Measurements from ENCODE around the gene PRRT2. TPM values are rescaled to one million over a fixed set of nuclear protein-coding genes. Genes with fewer than 3 reads are reported as not detected.
"Not testable (repeated sequence)": the region's sequence is repeated elsewhere in the genome, so short reads cannot be mapped to it uniquely, and the experiment has no call there.

Gene PRRT2
- total and polyA plus RNA-seq, 2 experiments from 2014 or later = 7.0 to 11.1 TPM

DNA sequence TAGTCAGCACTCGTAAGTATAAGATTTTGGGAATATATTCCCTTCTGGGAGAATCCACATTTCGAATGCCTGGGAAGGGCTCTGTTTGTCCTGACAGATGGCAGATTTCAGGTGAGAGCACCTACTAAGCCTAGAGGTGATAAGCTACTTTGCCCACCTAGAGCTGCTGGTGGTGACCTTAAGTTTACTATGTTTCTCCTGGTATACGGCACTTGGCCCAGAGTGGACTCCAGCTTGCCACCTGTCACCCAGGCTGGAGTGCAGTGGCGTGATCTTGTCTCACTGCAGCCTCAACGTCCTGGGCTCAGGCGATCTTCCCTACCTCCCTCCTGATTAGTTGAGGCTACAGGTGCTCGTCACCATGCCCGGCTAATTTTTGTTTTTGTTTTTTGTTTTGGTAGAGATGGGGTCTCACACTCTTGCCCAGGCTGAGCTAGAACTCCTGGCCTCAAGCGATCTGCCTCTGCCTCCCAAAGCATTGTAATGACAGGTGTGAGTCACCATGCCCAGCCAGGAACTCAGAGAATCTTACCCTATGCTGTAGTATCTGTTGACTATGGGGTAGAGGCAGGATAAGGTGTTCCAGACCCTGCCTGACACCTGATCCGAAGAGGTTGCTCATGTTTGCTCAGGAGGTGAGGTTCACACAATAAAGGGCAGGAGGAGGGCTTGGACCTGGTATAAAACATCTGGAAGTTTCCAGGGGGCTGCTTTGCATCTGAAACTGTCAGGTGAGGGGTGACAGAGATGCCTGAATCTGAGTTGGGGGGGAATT, 34.2 kb upstream of the PRRT2 start, which contains the start of gene ZG16:
ZG16 (plus strand) TSS at position 681 of the 775 bp plus-strand sequence. CDS start 1,011 bp downstream, outside the sequence.
- Histone ChIP-seq H3K27ac (no peak within 1 kb of the TSS), H3K4me1 (ENCODE audit: insufficient read depth) (no peaks in the 10 kb centered on the region), H4K20me1 (ENCODE audit: insufficient read depth, poor library complexity, severe bottlenecking) (no peaks in the 10 kb centered on the region), H2AFZ (no peak within 1 kb of the TSS), H3K4me2 (no peak within 1 kb of the TSS), H3K9me3 (ENCODE audit: low read depth) (no peaks in the 10 kb centered on the region), H3K9me2 (replicated peaks; ENCODE audit: insufficient read depth) (no peaks in the 10 kb centered on the region), H3K27me3 (no peaks in the 10 kb centered on the region), H3K4me3 (no peak within 1 kb of the TSS), H3K79me2 (no peaks in the 10 kb centered on the region), H3K36me3 (replicated peaks; ENCODE audit: insufficient read depth, low read depth) (no peaks in the 10 kb centered on the region)
- TF ChIP-seq, protein P1, sequence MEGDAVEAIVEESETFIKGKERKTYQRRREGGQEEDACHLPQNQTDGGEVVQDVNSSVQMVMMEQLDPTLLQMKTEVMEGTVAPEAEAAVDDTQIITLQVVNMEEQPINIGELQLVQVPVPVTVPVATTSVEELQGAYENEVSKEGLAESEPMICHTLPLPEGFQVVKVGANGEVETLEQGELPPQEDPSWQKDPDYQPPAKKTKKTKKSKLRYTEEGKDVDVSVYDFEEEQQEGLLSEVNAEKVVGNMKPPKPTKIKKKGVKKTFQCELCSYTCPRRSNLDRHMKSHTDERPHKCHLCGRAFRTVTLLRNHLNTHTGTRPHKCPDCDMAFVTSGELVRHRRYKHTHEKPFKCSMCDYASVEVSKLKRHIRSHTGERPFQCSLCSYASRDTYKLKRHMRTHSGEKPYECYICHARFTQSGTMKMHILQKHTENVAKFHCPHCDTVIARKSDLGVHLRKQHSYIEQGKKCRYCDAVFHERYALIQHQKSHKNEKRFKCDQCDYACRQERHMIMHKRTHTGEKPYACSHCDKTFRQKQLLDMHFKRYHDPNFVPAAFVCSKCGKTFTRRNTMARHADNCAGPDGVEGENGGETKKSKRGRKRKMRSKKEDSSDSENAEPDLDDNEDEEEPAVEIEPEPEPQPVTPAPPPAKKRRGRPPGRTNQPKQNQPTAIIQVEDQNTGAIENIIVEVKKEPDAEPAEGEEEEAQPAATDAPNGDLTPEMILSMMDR (IDR thresholded peaks at IDR 0.05; ENCODE audit: poor library complexity) = no peak
- no peak for TF ChIP-seq EZH2phosphoT487 (IDR thresholded peaks at IDR 0.05; ENCODE audit: low read depth, severe bottlenecking, unreplicated experiment)
- no peak for TF ChIP-seq EZH2 (IDR thresholded peaks at IDR 0.05; ENCODE audit: borderline replicate concordance)
- 79% methylated on average over 10 of the region's 10 CpGs for WGBS (ENCODE audit: low lambda C conversion rate, missing lambda C conversion rate)
- DNase-seq (ENCODE audit: low spot score) = no peak

DNA sequence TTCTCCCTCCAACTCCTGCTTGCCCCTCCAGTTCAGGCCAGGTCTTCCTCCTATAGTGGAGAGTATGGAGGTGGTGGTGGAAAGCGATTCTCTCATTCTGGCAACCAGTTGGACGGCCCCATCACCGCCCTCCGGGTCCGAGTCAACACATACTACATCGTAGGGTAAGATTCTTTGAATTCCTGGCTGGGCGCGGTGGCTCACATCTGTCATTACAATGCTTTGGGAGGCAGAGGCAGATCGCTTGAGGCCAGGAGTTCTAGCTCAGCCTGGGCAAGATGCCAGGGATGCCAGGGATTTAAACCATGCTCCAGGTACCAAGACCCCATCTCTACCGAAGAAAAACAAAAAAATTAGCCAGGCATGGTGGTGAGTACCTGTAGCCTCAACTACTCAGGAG, 32.5 kb upstream of the PRRT2 start:
- Histone ChIP-seq H3K27me3 (no peaks in the 10 kb centered on the region), H3K4me1 (ENCODE audit: insufficient read depth) (no peaks in the 10 kb centered on the region), H3K4me2 (no peak overlapping the region), H3K4me3 (no peak overlapping the region), H3K79me2 (no peaks in the 10 kb centered on the region), H3K27ac (no peak overlapping the region), H4K20me1 (ENCODE audit: insufficient read depth, poor library complexity, severe bottlenecking) (no peaks in the 10 kb centered on the region), H3K9me3 (ENCODE audit: low read depth) (no peaks in the 10 kb centered on the region), H2AFZ (no peak overlapping the region), H3K36me3 (replicated peaks; ENCODE audit: insufficient read depth, low read depth) (no peaks in the 10 kb centered on the region), H3K9me2 (replicated peaks; ENCODE audit: insufficient read depth) (no peaks in the 10 kb centered on the region)
- WGBS (ENCODE audit: low lambda C conversion rate, missing lambda C conversion rate) = 53% methylated on average over 10 of the region's 10 CpGs
- TF ChIP-seq EZH2phosphoT487 (IDR thresholded peaks at IDR 0.05; ENCODE audit: low read depth, severe bottlenecking, unreplicated experiment) (no peak), EZH2 (IDR thresholded peaks at IDR 0.05; ENCODE audit: borderline replicate concordance) (no peak)
- TF ChIP-seq, protein P1 (IDR thresholded peaks at IDR 0.05; ENCODE audit: poor library complexity) = no peak
- DNase-seq (ENCODE audit: low spot score) = no peak

DNA sequence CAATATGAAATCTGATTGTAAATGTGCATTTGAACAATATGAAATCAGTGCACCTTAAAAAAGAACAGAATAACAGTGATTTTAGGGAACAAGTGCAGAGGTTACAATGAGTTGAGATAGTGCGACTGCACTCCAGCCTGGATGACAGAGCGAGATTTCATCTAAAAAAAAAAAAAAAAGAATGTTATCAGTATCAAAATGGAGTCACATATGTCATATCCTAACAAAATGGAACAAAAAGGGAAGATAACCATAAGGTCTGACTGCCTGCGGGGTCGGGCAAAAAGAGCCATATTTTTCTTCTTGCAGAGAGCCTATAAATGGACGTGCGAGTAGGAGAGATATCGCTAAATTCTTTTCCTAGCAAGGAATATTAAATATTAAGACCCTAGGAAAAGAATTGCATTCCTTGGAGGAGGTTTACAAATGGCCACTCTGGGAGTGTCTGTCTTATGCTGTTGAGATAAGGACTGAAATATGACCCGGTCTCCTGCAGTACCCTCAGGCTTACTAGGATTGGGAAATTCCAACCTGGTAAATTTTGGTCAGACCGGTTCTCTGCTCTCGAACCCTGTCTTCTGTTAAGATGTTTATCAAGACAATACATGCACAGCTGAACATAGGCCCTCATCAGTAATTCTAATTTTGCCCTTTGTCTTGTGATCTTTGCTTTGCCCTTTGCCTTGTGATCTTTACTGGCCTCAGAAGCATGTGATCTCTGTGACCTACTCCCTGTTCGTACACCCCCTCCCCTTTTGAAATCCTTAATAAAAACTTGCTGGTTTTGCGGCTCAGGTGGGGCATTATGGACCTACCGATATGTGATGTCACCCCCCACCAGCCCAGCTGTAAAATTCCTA, 28.7 kb upstream of the PRRT2 start:
- H3K36me3 ChIP-seq (replicated peaks; ENCODE audit: insufficient read depth, low read depth); H3K9me3 ChIP-seq (ENCODE audit: low read depth); H4K20me1 ChIP-seq (ENCODE audit: insufficient read depth, poor library complexity, severe bottlenecking); H3K9me2 ChIP-seq (replicated peaks; ENCODE audit: insufficient read depth); H3K4me1 ChIP-seq (ENCODE audit: insufficient read depth); DNase-seq (ENCODE audit: low spot score); H3K4me2 ChIP-seq; H3K27me3 ChIP-seq; H2AFZ ChIP-seq; H3K4me3 ChIP-seq; H3K79me2 ChIP-seq: not testable (repeated sequence)
- H3K27ac ChIP-seq = peak overlapping the region; percentile 67
- WGBS (ENCODE audit: low lambda C conversion rate, missing lambda C conversion rate) = 59% methylated on average over 13 of the region's 13 CpGs

DNA sequence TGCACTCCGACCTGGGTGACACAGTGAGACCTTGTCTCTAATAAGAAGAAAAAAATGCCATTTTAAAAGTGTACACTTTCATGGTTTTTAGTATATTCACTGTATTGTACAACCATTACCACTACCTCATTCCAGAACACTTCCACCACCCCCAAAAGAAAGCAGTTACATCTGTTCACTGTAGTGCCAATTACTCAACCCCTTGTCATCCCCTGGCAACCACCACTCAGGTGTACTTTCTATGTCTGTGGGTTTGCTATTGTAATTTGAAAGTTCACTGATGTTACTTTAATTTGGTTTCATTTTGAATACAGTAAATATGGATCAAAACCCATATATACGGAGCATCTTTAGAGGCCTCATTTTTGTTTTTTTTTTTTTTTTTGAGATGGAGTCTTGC, 27.8 kb upstream of the PRRT2 start:
- no peaks in the 10 kb centered on the region for H4K20me1 ChIP-seq (ENCODE audit: insufficient read depth, poor library complexity, severe bottlenecking)
- DNase-seq (ENCODE audit: low spot score) = no peak
- peak overlapping the region; percentile 67 for H3K27ac ChIP-seq
- H2AFZ ChIP-seq = no peak overlapping the region
- H3K27me3 ChIP-seq = no peaks in the 10 kb centered on the region
- H3K4me2 ChIP-seq = no peak overlapping the region
- H3K79me2 ChIP-seq = no peaks in the 10 kb centered on the region
- TF ChIP-seq, protein P1 (IDR thresholded peaks at IDR 0.05; ENCODE audit: poor library complexity) = no peak
- TF ChIP-seq EZH2 (IDR thresholded peaks at IDR 0.05; ENCODE audit: borderline replicate concordance) (no peak), EZH2phosphoT487 (IDR thresholded peaks at IDR 0.05; ENCODE audit: low read depth, severe bottlenecking, unreplicated experiment) (no peak)
- no peaks in the 10 kb centered on the region for H3K9me3 ChIP-seq (ENCODE audit: low read depth)
- 100% methylated on average over 2 of the region's 2 CpGs for WGBS (ENCODE audit: low lambda C conversion rate, missing lambda C conversion rate)
- no peaks in the 10 kb centered on the region for H3K9me2 ChIP-seq (replicated peaks; ENCODE audit: insufficient read depth)
- H3K36me3 ChIP-seq (replicated peaks; ENCODE audit: insufficient read depth, low read depth) = no peaks in the 10 kb centered on the region
- H3K4me1 ChIP-seq (ENCODE audit: insufficient read depth) = no peaks in the 10 kb centered on the region
- H3K4me3 ChIP-seq = no peak overlapping the region
